NCI-H1092 treated with DMSO at 0.1 percent for 48 hours (cell line): ENCODE measurements around the gene ABHD12B.
"Not testable (repeated sequence)": the region's sequence is repeated elsewhere in the genome, so short reads cannot be mapped to it uniquely, and the experiment has no call there.

Source experiments
- DNase-seq: peaks from one replicate; lab custom pipeline; 2025; lab: John Stamatoyannopoulos, UW

The ABHD12B gene

DNA sequence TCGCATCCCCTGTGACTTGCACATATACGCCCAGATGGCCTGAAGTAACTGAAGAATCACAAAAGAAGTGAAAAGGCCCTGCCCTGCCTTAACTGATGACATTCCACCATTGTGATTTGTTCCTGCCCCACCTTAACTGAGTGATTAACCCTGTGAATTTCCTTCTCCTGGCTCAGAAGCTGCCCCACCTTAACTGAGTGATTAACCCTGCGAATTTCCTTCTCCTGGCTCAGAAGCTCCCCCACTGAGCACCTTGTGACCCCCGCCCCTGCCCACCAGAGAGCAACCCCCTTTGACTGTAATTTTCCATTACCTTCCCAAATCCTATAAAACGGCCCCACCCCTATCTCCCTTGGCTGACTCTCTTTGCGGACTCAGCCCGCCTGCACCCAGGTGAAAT, 24.6 kb downstream of the ABHD12B start:
- not testable (repeated sequence) for DNase-seq

DNA sequence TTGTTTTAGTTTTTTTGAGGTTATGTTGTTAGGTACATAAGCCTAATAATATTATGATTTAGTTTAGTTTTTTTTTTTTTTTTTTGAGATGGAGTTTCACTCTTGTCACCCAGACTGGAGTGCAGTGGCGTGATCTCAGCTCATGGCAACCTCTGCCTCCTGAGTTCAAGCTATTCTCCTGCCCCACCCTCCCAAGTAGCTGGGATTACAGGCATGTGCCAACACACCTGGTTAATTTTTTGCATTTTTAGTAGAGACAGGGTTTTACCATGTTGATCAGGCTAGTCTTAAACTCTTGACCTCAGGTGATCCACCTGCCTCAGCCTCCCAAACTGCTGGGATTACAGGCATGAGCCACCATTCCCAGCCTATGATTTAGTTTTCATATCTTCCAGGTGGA, 25.2 kb downstream of the ABHD12B start:
- DNase-seq: not testable (repeated sequence)

DNA sequence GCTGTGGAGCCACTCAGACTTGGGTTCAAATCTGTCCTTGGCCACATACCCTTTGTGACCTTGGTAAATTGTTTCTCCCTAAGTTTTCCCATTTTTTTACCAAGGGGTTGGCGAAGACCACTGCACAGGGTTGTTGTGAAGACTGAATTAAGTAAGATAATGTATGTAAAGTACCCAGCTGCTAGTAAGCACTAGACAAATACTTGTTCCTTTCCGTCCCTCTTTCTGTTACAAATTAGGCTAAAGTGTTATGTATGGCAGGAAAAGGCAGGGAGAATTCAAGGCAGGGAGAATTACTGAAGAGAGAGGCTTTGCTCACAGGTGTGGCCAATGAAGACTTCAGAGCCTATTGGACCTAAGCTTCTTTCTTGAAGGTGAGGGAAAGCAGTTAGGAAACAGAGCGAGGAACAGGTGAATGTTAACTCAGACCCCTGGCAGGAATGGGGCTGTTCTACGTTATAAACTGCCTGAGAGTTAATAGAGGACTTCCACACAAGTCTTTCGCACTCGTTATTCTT, 25.9 kb downstream of the ABHD12B start:
- DNase-seq: no peak

DNA sequence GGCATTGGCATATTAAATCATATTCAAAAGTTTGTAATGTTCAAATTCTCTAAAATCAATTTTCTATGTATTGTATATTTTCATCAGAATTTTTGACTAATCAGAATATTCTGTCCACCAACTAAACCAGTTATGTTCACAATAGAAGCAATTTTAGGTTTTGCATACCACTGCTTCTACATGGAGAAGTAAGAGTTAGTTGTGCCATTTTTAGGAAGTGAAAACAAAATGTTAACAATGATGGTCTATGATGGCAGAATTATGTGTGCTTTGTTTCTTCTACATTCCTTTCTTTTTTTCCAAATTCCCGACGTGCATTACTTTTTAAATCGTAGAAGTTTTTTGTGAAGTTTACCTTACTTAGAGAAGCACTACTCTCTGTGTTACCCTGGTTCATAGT, 29.5 kb downstream of the ABHD12B start:
- DNase-seq: no peak

DNA sequence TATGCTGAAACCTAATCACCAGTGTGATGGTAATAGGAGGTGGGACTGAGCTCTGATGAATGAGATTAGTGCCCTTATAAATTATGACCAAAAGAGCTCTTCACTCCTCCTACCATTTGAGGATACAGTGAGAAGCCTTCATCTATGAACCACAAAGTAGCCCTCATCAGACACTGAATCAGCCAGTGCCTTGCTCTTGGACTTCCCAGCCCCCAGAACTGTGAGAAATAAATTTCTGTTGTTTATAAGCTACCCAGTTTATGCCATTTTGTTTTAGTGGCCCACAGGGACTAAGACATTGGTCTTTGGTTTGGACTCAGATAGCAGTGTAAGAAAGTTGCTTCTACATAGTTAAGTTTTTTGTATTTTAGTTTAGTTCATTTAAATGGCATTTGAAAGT, 32.9 kb downstream of the ABHD12B start:
- DNase-seq: no peak

DNA sequence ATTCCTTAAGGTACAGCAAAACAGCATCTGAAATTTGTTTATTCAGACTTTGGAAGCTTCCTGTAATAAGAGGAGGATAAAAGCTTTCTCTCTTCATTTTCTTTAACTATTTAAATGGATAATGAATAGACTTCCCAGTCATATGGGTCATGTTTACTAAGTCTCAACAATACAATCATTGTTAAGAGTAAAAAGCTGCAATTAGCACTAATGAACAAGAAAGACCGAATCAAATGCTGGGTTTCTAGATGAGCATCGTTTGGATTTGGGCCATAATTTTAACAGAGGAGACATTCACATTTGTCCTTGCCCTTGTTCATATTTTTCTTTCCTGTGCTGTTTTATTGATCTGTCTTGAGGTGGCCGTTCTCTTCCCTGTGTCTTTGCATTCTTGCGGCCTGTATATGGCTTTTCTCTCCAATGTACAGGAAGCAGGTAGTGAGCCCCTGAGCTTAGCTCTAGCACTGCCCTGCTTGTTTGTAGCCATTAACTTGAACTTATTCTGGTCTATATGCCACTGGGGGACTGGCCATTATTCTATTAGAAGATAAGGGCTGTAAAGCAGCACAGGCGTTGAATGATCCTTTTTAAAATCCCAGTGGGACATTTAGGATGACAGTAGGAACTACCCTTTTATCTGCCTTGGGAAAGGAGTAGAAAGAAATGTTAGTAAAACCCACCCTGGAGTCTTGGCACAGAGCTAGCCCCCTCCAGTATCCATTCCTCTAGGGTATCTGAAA, 34.6 kb downstream of the ABHD12B start:
- DNase-seq: no peak

DNA sequence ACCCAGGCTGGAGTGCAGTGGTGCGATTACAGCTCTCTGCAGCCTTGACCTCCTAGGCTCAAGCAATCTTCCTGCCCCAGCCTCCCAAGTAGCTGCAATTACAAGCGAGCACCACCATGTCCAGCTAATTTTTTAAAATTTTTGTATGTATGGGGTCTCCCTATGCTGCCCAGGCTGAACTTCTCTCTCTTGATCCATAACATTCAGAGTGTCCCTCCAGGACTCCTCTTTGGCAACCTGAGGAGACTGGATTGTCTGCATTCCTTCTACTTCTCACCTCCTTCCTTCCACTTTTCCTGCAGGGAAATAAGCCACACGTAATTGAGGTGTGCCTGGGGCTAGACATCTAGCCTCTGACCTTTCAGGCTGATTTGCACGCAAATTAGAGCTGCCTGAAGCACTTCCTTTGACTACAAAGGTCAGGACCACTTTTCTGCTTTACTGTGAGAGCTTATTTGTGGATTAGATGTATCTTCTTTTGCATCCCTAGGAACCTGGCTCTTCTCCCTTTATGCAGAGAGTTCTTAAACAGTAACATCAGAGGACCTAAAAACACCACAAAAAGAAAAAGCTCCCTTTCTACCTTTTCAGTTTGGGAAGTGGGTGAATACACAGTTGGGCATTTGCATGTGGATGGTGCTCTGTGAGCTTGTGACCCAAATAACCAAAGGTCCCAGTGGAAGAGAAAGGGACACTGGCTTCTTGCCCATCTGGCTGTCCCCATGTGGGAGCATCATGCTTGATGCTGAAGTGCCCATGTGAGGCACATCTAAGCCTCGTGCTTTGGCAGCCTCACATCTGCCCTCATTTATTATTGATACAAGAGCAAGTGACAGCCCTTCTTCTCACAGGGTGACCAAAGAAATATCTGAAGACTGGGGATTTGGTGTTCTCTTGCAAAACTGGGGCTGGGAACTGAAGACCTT, 38.9 kb downstream of the ABHD12B start:
- DNase-seq: no peak

DNA sequence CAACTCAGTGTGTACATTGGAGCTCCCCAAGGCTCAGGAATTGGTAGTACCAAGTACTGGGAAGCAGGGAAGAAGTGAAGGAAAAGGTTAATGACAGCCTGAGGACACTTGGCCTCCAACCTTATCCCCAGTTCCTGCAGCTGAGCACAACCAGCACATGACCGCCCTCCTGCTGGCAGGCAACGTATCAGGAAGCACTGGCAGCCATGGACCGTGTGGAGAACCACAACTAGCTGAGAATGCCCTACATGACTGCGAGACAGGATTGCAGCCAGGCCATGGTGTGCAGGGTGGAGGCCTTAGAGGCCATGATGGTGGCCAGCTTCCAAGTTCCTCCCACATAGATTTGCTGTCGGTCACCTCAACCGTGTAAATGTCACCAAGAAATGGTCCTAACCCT, 45.6 kb downstream of the ABHD12B start:
- no peak for DNase-seq

DNA sequence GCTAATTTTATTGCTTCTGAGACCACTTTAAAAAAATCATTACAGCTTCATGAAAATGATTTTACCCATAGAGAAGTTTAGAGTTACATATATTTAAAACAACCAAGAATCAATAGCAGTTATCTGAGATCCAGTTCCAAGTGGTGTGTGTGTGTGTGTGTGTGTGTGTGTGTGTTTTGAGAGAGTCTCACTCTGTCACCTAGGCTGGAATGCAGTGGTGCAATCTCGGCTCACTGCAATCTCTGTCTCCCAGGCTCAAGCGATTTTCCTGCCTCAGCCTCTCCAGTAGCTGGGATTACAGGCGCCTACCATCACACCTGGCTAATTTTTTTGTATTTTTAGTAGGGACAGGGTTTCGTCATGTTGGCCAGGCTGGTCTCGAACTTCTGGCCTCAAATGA, 47.7 kb downstream of the ABHD12B start:
- not testable (repeated sequence) for DNase-seq

DNA sequence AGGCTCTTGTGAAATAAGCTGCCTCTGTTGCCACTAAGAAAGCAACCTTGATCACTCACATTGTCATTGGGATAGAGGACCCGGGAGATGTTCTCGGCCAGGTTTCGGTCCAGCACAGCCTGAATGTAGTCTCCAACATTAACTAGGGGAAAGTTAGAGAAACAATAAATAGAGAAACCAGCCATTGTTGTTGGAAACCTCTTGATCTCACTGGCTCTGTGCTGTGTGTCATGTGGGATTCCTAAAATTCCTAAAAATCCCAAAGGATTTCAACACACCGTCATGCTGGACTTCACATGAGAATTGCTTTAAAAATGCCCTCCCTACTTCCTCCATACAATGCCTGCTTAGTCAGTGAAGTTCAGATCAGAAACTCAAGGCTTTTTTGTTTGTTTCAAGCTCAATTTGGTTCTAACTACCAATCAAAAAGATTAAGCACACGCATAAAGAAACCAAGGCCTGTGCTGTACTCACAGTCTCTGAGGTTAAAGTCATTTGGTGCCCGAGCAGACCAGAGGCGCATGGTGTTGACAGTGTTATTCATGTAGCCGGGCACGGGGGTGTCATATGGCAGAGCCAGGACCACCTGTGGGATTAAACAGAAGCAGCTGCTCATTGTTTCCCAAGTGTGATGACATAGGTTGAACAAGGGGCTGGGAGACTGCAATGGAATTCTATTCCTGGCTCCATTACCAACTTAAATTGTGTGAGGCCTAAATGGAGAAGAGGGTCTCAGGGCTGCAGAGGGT, 48.8 kb downstream of the ABHD12B start:
- no peak for DNase-seq

DNA sequence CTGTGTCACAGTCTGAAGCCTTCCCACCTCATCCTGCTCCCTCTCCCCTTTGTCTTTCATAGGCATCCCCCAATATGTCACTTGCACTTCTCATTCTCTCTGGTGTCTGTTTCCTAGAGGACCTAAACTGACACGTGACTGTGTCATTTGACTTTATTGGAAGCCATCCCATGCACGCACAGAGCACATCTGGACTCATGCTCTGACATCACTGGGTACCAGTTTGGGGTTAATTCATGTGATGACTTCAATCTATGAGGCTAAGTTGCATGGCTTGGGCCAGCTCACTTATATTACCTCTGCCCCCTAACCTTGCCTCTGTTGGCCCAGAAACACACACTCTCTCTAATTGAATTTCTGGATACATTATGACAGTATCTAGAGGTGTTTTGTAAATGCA, 51.0 kb downstream of the ABHD12B start:
- DNase-seq: no peak

DNA sequence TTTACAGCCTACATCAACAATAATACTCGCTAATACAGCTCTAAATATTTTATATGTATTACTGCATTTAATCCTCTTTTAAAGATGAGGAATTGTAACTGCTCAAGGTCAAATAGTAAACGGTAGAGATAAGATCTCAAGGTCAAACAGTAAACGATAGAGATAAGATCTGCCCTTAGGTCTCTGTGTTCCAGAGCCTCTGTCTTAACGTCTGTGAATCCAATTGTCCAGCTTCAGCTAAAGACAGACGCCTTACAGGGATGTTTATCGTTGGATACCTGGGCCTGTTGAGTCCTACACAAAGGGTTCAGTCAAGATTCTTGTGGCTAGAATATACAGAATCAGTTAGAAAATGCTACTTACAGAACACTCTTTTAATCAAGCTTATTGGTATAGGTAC, 52.4 kb downstream of the ABHD12B start:
- DNase-seq: no peak

DNA sequence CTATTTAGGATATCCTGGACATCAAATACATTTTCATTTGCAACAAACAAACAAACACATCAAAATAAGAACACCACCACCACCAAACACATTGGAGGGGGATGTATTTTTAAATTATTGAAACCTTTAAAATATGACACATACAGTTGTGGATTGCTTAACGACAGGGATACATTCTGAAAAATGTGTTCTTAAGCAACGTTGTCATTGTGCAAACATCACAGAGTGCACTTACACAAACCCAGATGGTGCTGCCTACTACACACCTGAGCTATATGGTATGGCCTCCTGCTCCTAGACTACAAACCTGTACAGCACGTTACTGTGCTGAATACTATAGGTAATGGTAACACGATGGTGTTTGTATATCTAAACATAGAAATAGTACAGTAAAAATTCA, 53.0 kb downstream of the ABHD12B start:
- DNase-seq: no peak

DNA sequence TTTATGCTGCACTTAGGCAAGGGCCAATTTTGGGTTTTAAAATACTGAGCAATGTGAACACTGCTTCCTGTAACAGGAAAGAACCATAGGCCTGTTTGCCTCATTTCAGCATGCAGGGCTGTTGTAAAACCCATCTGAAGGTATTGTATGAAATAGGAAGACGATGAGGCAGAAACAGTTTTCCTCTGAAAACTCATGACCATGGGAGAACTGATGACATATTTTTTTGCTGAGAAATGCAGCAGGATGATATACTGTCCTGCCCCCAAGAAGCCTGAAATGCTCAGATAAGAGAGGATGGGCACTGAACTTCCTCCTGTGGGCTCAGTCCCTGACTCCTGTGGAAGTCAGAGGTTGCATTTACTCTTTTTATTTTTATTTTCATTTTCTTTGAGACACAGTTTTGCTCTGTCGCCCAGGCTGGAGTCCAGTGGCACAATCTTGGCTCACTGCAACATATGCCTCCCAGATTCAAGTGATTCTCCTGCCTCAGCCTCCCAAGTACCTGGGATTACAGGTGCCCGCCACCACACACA, 55.1 kb downstream of the ABHD12B start:
- no peak for DNase-seq

DNA sequence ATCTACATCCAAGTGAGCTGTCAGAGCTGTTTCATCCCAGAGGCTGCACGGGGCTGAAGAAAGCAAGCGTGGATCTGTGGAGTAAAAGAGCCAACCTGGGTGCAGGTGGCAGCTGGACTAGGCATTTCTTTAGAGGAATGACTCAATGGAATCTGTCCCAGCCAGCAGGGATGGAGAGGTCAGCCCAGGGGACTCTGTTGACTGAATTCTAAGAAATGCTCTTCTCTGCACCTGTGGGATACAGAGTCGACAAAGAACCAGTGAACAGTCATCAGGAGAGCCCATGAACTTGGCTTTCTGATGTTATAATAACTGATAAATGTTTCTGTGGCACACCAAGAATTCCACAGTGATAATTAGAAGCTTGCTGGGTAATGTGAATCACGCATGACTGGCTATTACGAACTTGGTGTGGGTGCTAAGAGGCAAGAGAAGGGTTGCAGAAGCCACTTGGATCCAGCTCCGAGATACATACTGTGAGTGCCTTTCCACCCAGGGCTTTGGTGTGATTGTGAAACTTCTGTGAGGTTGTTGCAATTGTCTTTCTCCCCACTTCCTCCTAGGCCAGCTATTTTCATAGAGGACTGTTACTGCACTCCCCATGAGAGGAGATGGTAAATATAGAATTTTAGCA, 56.3 kb downstream of the ABHD12B start:
- no peak for DNase-seq

DNA sequence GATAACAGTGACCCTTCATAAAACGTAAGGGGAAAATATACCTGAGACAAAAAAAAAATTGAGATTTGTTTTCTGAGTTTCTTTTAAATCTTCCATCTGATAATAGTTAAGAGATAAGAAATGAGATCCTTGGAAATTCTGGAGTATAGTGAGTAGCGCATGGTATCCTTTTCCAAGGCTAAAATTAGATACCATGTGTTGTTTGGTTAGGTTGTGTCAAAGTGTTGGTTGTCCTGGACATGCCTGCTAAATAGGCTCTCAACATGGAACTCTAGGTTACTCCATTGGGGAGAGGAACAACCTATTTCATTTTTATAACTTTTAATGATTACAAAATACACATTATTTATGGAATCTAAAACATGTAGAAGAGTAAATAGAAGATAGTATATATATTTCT, 57.7 kb downstream of the ABHD12B start:
- no peak for DNase-seq

DNA sequence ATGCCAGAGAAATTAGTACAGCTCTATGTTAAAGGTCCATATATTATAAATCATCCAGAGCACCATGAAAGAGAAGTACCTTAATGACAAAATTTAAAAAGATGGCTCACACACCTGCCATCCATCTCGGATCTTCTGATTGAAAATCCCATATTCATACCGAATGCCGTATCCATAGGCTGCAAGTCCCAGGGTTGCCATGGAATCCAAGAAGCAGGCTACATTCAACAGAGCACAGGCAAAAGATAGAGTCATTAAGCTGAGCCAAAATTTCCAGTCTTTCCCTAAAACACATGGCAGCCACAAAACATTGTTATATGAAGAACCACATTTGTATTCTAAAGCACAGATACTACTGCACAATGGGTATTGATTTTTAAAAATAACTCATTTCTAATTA, 59.7 kb downstream of the ABHD12B start:
- DNase-seq: no peak

DNA sequence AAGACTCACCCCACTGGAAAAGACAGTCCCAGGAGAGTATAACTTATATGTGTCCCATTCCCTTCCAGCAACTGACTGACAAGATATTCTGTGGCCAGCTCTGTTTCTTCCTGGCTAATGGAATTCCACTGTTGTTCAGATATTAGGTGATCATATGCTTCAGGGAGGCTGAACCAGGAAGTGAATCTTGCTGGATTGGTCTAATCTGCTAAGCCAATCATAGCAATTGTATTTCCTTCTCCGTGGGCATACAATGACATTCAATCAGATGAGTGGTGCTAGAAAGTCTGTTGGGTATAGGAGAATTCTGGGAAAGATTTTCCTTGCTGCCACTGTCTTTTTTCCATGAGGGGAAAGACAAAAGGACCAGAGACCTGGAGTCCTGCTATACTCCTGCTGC, 60.3 kb downstream of the ABHD12B start:
- no peak for DNase-seq

DNA sequence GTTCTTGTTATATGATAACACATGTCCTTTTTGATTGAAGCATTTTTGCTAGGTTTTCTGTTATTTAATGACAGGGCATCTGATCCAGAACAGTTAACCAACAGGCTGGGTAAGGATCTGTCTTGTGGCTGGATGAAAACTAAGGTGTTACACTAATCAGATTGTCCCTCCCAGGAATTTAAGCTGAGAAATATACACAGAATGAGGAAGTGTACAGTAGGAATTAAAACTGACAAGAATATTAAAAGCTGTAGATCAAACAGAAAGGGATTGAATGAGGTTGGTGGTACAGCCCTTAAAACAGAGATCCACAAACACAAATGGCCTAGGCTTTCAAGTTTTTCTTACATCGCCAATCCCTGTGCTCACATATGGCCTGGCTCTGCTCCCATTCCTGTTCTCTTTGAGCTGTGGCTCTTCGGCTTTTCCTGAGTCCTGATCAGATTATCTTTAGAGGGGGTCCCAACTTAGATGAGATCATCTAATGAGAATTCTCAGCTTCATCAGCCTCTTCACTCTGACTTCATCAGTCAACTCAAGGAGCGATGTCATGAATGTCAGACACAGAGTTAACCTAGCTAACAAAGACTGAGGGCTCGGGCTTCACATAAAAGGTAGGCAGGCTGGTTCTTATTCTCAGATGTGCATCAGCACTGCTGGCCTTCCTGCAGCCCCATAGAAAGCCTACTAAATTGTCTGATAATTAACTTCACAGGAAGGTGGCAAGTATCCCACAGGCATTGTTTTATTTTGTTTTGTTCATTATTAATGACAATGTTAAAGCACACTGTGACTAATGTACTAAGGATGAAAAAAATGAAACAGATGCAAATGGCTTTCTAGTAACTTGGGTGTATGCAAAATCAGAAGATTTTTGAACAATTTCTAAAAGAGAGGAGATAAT, 61.0 kb downstream of the ABHD12B start:
- DNase-seq: no peak
